Hematopoietic multipotent progenitor cell (in vitro differentiated cells): Measurements from ENCODE around the gene CMTM6. TPM values are rescaled to one million over a fixed set of nuclear protein-coding genes. Genes with fewer than 3 reads are reported as not detected.

Experiments
- small RNA-seq: library from RNA; depleted of rRNA; stranded (forward); fragments of <200 nt; gene quantifications from one replicate; pipeline ENCODE3, GENCODE V24; 2012
- total RNA-seq: library from RNA; depleted of rRNA; stranded (reverse); fragments of >200 nt; gene quantifications from one replicate; pipeline ENCODE4 v1.2.3, GENCODE V29; 2012

The CMTM6 gene
- total RNA-seq, 1 donor, result 48.2 TPM

Small RNAs within 50 kb of the gene (small RNA-seq; reads per million reads assigned to genes)
- 0.47 reads per million for gene MIR548AY

Other genes starting within 250 kb of the CMTM6 start
- gene CMTM7, start 111.0 kb downstream of the CMTM6 start, total RNA-seq, result 23.4 TPM
- gene DYNC1LI1, start 68.0 kb upstream of the CMTM6 start, total RNA-seq, result 21.8 TPM
- 21.8 TPM for gene CNOT10, start 182.3 kb upstream of the CMTM6 start, total RNA-seq